ENCODE measurements around the gene CCDC92.
A peak's percentile ranks its signal among the peaks of the same experiment; 100 is the strongest.

The CCDC92 gene

GRCh38 chr12:123908884-123909725 is 63.5 kb downstream of the CCDC92 start:
- no peak for DNase-seq (ENCODE audit: low spot score)

GRCh38 chr12:123907726-123908476 is 64.7 kb downstream of the CCDC92 start:
- no peak for DNase-seq (ENCODE audit: low spot score)

GRCh38 chr12:123906711-123907420 is 65.8 kb downstream of the CCDC92 start:
- DNase-seq (ENCODE audit: low spot score), result peak; percentile 58

- DNase-seq (ENCODE audit: low spot score), result peak; percentile 70
These were observed 67.2 kb downstream of the CCDC92 start for GRCh38 chr12:123905319-123905925.

GRCh38 chr12:123903301-123904065 is 69.1 kb downstream of the CCDC92 start:
- no peak for DNase-seq (ENCODE audit: low spot score)

GRCh38 chr12:123902821-123903220 is 69.8 kb downstream of the CCDC92 start:
- DNase-seq (ENCODE audit: low spot score), result no peak

- DNase-seq (ENCODE audit: low spot score), result no peak
These were observed 71.7 kb downstream of the CCDC92 start for GRCh38 chr12:123900871-123901376.

- DNase-seq (ENCODE audit: low spot score), result no peak
These were observed 73.3 kb downstream of the CCDC92 start for GRCh38 chr12:123899368-123899767.

GRCh38 chr12:123898673-123899072 is 74.0 kb downstream of the CCDC92 start:
- no peak for DNase-seq (ENCODE audit: low spot score)

- no peak for DNase-seq (ENCODE audit: low spot score)
These were observed 75.4 kb downstream of the CCDC92 start for GRCh38 chr12:123897221-123897620.

- no peak for DNase-seq (ENCODE audit: low spot score)
These were observed 75.9 kb downstream of the CCDC92 start for GRCh38 chr12:123896767-123897166.

- DNase-seq (ENCODE audit: low spot score), result no peak
These were observed 77.2 kb downstream of the CCDC92 start for GRCh38 chr12:123895451-123895850.

- DNase-seq (ENCODE audit: low spot score), result no peak
These were observed 77.7 kb downstream of the CCDC92 start for GRCh38 chr12:123894823-123895345.

GRCh38 chr12:123893276-123893675 is 79.4 kb downstream of the CCDC92 start:
- no peak for DNase-seq (ENCODE audit: low spot score)

GRCh38 chr12:123892853-123893252 is 79.8 kb downstream of the CCDC92 start:
- DNase-seq (ENCODE audit: low spot score), result no peak

- DNase-seq (ENCODE audit: low spot score), result no peak
These were observed 80.5 kb downstream of the CCDC92 start for GRCh38 chr12:123892180-123892559.

- no peak for DNase-seq (ENCODE audit: low spot score)
These were observed 81.0 kb downstream of the CCDC92 start for GRCh38 chr12:123891516-123892179.

- no peak for DNase-seq (ENCODE audit: low spot score)
These were observed 81.6 kb downstream of the CCDC92 start for GRCh38 chr12:123891011-123891410.

- DNase-seq (ENCODE audit: low spot score), result no peak
These were observed 82.1 kb downstream of the CCDC92 start for GRCh38 chr12:123890536-123890902.

GRCh38 chr12:123889848-123890535 is 82.6 kb downstream of the CCDC92 start:
- no peak for DNase-seq (ENCODE audit: low spot score)
